ENCODE data around the gene SPX. TPM values are rescaled to one million over a fixed set of nuclear protein-coding genes. Genes with fewer than 3 reads are reported as not detected.

SPX gene
- polyA plus RNA-seq, 2 of the 4 experiments (the other 2 are of a cell fraction) = 2.9 to 39.8 TPM

DNA sequence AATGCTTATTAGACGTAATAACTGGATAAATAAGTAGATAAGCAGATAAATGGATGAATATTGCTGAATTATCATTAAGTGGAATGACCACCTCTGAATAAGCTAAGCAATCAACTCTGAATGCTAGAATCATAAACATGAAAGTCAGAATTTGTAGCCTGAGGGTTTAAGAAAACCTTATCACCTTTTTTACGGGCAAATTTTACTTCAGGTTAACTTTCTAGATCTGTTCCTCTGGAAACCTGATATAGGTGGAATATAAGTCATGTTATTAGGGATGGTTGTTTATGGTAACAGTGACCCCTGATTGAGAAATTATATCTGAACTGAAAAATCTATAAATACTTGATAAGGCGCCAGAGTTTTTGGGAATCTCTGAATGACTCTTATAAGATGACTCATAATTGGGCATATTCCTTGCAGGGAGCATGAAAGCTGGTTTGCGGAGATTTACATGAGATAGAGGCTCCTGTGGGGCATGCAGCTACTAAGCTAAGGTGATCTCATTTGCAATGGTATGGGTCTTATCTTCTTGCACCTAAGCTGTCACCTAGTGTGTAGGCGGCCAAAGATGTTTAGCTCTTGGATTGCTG lies 12.1 kb downstream of the SPX start:
- Histone ChIP-seq H3K4me1 (no peaks in the 10 kb centered on the region), H3K4me2 (no peak overlapping the region), H3K4me3 (no peak overlapping the region), H3K27ac (no peak overlapping the region), H3K9me3 (no peaks in the 10 kb centered on the region)
- ATAC-seq = no peak
- TF ChIP-seq HEYL (CRISPR knock-in tag; IDR thresholded peaks at IDR 0.05) (no peak), E2F6 (IDR thresholded peaks at IDR 0.05; ENCODE audit: borderline replicate concordance, low read depth) (no peak), POLR2AphosphoS2 (conservative IDR thresholded peaks at IDR 0.05; ENCODE audit: low read length) (no peak), JUNB (IDR thresholded peaks at IDR 0.05) (no peak)
- ChIA-PET POLR2A (no interaction called here), CTCF (interaction anchor here (1.2 to 1.5 kb wide), 2 partner anchors 10 to 143 kb away, joined by 3 read pairs; no protein-coding TSS in a partner anchor)
- DNase-seq (ENCODE audit: low read depth in 1 of 2, low spot score in 1 of 2) = no peak
- no peak for FAIRE-seq
- 87% methylated on average over 5 of the region's 5 CpGs for whole genome bisulfite sequencing (ENCODE audit: missing lambda C conversion rate)

DNA sequence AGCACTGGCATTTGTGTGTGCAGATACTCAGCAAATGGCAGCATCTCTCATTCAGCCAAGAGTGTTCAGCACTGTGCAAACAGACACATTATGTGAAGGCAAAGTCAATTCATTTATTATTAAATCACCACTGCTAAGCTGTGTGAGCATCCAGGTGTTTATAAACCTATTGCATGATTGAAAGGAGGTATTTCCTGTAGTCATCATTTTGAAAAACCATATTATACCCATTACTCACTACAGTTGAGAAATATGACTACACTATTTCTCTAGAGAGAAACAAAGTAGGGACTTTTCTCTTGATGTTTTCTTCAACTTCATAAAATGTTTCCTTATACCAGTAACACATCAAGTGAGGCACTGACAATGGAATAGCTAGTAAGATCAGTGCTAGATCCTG lies 13.7 kb downstream of the SPX start:
- no peak for TF ChIP-seq MAFK (IDR thresholded peaks at IDR 0.05; ENCODE audit: partially characterized antibody)
- TF ChIP-seq ATOH8 (CRISPR knock-in tag; IDR thresholded peaks at IDR 0.05; ENCODE audit: low read depth) = no peak
- TF ChIP-seq MAZ (IDR thresholded peaks at IDR 0.05; ENCODE audit: borderline replicate concordance, low read depth, low read length) = no peak
- TF ChIP-seq USF2 (IDR thresholded peaks at IDR 0.05) = no peak
- no peak for TF ChIP-seq POLR2A (IDR thresholded peaks at IDR 0.05; ENCODE audit: low read length)
- no peak for TF ChIP-seq EHF (CRISPR knock-in tag; IDR thresholded peaks at IDR 0.05)
- no peak for TF ChIP-seq RARB (CRISPR knock-in tag; IDR thresholded peaks at IDR 0.05)
- no peak for TF ChIP-seq TP53 (CRISPR knock-in tag; IDR thresholded peaks at IDR 0.05)
- no peak for TF ChIP-seq RAD21 (conservative IDR thresholded peaks at IDR 0.05 in 1 of 2, IDR thresholded peaks at IDR 0.05 in 1 of 2)
- TF ChIP-seq JUN (IDR thresholded peaks at IDR 0.05) = no peak
- TF ChIP-seq SMC3 (IDR thresholded peaks at IDR 0.05) = no peak
- TF ChIP-seq RCOR1 (IDR thresholded peaks at IDR 0.05; ENCODE audit: low read depth, low read length) = no peak
- no peak for TF ChIP-seq BHLHE40 (IDR thresholded peaks at IDR 0.05; ENCODE audit: low read depth, low read length)
- TF ChIP-seq RFX5 (IDR thresholded peaks at IDR 0.05) = no peak
- TF ChIP-seq GATA3 (IDR thresholded peaks at IDR 0.05; ENCODE audit: borderline replicate concordance) = no peak
- Histone ChIP-seq H3K9me3 (no peaks in the 10 kb centered on the region), H3K27ac (no peak overlapping the region), H3K4me2 (no peak overlapping the region), H3K4me3 (no peak overlapping the region), H3K4me1 (peaks cover 7% of the 10 kb centered on the region; the same call in 2 of the 3 replicates)
- POLR2A ChIA-PET = no interaction called here
- no peak for DNase-seq (ENCODE audit: low read depth in 1 of 2, low spot score in 1 of 2)
- CTCF ChIA-PET = interaction anchor here (1.5 kb wide), 1 partner anchor 140 kb away, joined by 4 read pairs; no protein-coding TSS in a partner anchor
- no peak for ATAC-seq
- FAIRE-seq = no peak

GRCh38 chr12:21541773-21542172 lies 15.7 kb downstream of the SPX start:
- DNase-seq (ENCODE audit: low read depth in 1 of 2, low spot score in 1 of 2) = no peak
- FAIRE-seq = no peak
- ATAC-seq = no peak
- CTCF ChIA-PET = interaction anchor here (0.6 to 1.5 kb wide), 2 partner anchors 11 to 260 kb away, joined by 3 to 4 read pairs; no protein-coding TSS in a partner anchor
- 80% methylated on average over 6 of the region's 6 CpGs for WGBS (ENCODE audit: missing lambda C conversion rate)
- H3K9me3 ChIP-seq = no peaks in the 10 kb centered on the region
- H3K4me1 ChIP-seq = peaks cover 7% of the 10 kb centered on the region; the same call in 2 of the 3 replicates
- no peak overlapping the region for H3K4me2 ChIP-seq
- TF ChIP-seq, protein P1, sequence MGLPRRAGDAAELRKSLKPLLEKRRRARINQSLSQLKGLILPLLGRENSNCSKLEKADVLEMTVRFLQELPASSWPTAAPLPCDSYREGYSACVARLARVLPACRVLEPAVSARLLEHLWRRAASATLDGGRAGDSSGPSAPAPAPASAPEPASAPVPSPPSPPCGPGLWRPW (IDR thresholded peaks at IDR 0.05) = no peak
- no peak for TF ChIP-seq HOXB13 (CRISPR knock-in tag; IDR thresholded peaks at IDR 0.05; ENCODE audit: low read depth)
- TF ChIP-seq CBX2 (IDR thresholded peaks at IDR 0.05; ENCODE audit: borderline replicate concordance, low read depth) = no peak
- no peak for TF ChIP-seq EHF (CRISPR knock-in tag; IDR thresholded peaks at IDR 0.05)
- TF ChIP-seq EP300 (IDR thresholded peaks at IDR 0.05) = no peak
- TF ChIP-seq ZFP36 (IDR thresholded peaks at IDR 0.05; ENCODE audit: borderline replicate concordance, partially characterized antibody) = no peak
- TF ChIP-seq BHLHE40 (IDR thresholded peaks at IDR 0.05; ENCODE audit: low read depth, low read length) = no peak
- no peak for TF ChIP-seq TP53 (CRISPR knock-in tag; IDR thresholded peaks at IDR 0.05)
- TF ChIP-seq USF2 (IDR thresholded peaks at IDR 0.05) = no peak
- no peak for TF ChIP-seq TFCP2L1 (CRISPR knock-in tag; IDR thresholded peaks at IDR 0.05)
- TF ChIP-seq, protein P2, sequence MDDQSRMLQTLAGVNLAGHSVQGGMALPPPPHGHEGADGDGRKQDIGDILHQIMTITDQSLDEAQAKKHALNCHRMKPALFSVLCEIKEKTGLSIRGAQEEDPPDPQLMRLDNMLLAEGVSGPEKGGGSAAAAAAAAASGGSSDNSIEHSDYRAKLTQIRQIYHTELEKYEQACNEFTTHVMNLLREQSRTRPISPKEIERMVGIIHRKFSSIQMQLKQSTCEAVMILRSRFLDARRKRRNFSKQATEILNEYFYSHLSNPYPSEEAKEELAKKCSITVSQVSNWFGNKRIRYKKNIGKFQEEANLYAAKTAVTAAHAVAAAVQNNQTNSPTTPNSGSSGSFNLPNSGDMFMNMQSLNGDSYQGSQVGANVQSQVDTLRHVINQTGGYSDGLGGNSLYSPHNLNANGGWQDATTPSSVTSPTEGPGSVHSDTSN (IDR thresholded peaks at IDR 0.05) = no peak
- TF ChIP-seq HOXA7 (CRISPR knock-in tag; IDR thresholded peaks at IDR 0.05) = no peak
- no peak overlapping the region for H3K27ac ChIP-seq
- no peak overlapping the region for H3K4me3 ChIP-seq
- POLR2A ChIA-PET = no interaction called here
